Lower leg skin (tissue), 3 donors: ENCODE measurements around the gene PEX6.
"Not testable (repeated sequence)": the region's sequence is repeated elsewhere in the genome, so short reads cannot be mapped to it uniquely, and the experiment has no call there.

Experiments used
- CTCF ChIP-seq, 3 donors: fragments of 450-650 bp; IDR thresholded peaks; one replicate each; pipeline ENCODE4 v1.5.1; 2016; ENCODE audit warnings: antibody characterized with exemption in 3 of 3, mild to moderate bottlenecking in 3 of 3, moderate library complexity in 2 of 3
- POLR2A ChIP-seq, 2 donors: fragments of 450-650 bp; IDR thresholded peaks; one replicate each; pipeline ENCODE4 v1.6.1; 2016 to 2017; ENCODE audit warnings: antibody characterized with exemption in 2 of 2, mild to moderate bottlenecking in 1 of 2, moderate library complexity in 1 of 2

- TF ChIP-seq CTCF, POLR2A (IDR thresholded peaks at IDR 0.05): not testable (repeated sequence)
Observed at GRCh38 chr6:42941356-42941755, 37.6 kb downstream of the PEX6 start.
